Measurements from ENCODE around the gene RSPH3.
"Not testable (repeated sequence)": the region's sequence is repeated elsewhere in the genome, so short reads cannot be mapped to it uniquely, and the experiment has no call there.

RSPH3 gene

GRCh38 chr6:158952011-158952410 is 48.0 kb downstream of the RSPH3 start:
- H3K9ac ChIP-seq (ENCODE audit: low read length in 2 of 2); H3K36me3 ChIP-seq (ENCODE audit: control insufficient read depth in 2 of 2, insufficient read depth in 2 of 2, low read length in 2 of 2); H3K4me1 ChIP-seq (ENCODE audit: control insufficient read depth, insufficient read depth, low read length); H3K9me3 ChIP-seq (ENCODE audit: control insufficient read depth in 2 of 2, low read length in 2 of 2); H3K27ac ChIP-seq (ENCODE audit: low read length); H3K27me3 ChIP-seq (ENCODE audit: control insufficient read depth in 1 of 2, insufficient read depth in 2 of 2, low read length in 2 of 2); H3K4me3 ChIP-seq (ENCODE audit: low read length in 2 of 2): not testable (repeated sequence)

- H3K4me1 ChIP-seq (ENCODE audit: control insufficient read depth, insufficient read depth, low read length); H3K27me3 ChIP-seq (ENCODE audit: control insufficient read depth in 1 of 2, insufficient read depth in 2 of 2, low read length in 2 of 2); H3K27ac ChIP-seq (ENCODE audit: low read length); H3K9ac ChIP-seq (ENCODE audit: low read length in 2 of 2); H3K9me3 ChIP-seq (ENCODE audit: control insufficient read depth in 2 of 2, low read length in 2 of 2); H3K36me3 ChIP-seq (ENCODE audit: control insufficient read depth in 2 of 2, insufficient read depth in 2 of 2, low read length in 2 of 2); H3K4me3 ChIP-seq (ENCODE audit: low read length in 2 of 2): not testable (repeated sequence)
These were observed 48.4 kb downstream of the RSPH3 start for GRCh38 chr6:158951565-158951964.

GRCh38 chr6:158947284-158947683 is 52.7 kb downstream of the RSPH3 start:
- no peaks in the 10 kb centered on the region for H3K4me1 ChIP-seq (ENCODE audit: control insufficient read depth, insufficient read depth, low read length)
- H3K27ac ChIP-seq (ENCODE audit: low read length): no peak overlapping the region
- peaks cover 0 to 1% of the 10 kb centered on the region in 2 donors for H3K9me3 ChIP-seq (ENCODE audit: control insufficient read depth in 2 of 2, low read length in 2 of 2)
- no peak overlapping the region for H3K4me3 ChIP-seq (ENCODE audit: low read length in 2 of 2)
- no peaks in the 10 kb centered on the region for H3K36me3 ChIP-seq (ENCODE audit: control insufficient read depth in 2 of 2, insufficient read depth in 2 of 2, low read length in 2 of 2)
- H3K27me3 ChIP-seq (ENCODE audit: control insufficient read depth in 1 of 2, insufficient read depth in 2 of 2, low read length in 2 of 2): no peaks in the 10 kb centered on the region
- no peak overlapping the region for H3K9ac ChIP-seq (ENCODE audit: low read length in 2 of 2)

GRCh38 chr6:158943380-158944032 is 56.5 kb downstream of the RSPH3 start:
- peaks cover 0 to 4% of the 10 kb centered on the region in 2 donors for H3K9me3 ChIP-seq (ENCODE audit: control insufficient read depth in 2 of 2, low read length in 2 of 2)
- H3K9ac ChIP-seq (ENCODE audit: low read length in 2 of 2): no peak overlapping the region
- no peaks in the 10 kb centered on the region for H3K36me3 ChIP-seq (ENCODE audit: control insufficient read depth in 2 of 2, insufficient read depth in 2 of 2, low read length in 2 of 2)
- H3K27me3 ChIP-seq (ENCODE audit: control insufficient read depth in 1 of 2, insufficient read depth in 2 of 2, low read length in 2 of 2): peaks cover 2 to 6% of the 10 kb centered on the region in 2 donors
- H3K4me3 ChIP-seq (ENCODE audit: low read length in 2 of 2): no peak overlapping the region
- H3K27ac ChIP-seq (ENCODE audit: low read length): no peak overlapping the region
- no peaks in the 10 kb centered on the region for H3K4me1 ChIP-seq (ENCODE audit: control insufficient read depth, insufficient read depth, low read length)

GRCh38 chr6:158942349-158942748 is 57.7 kb downstream of the RSPH3 start:
- Histone ChIP-seq H3K9me3 (ENCODE audit: control insufficient read depth in 2 of 2, low read length in 2 of 2) (peaks cover 0 to 4% of the 10 kb centered on the region in 2 donors), H3K27ac (ENCODE audit: low read length) (no peak overlapping the region), H3K9ac (ENCODE audit: low read length in 2 of 2) (no peak overlapping the region), H3K4me1 (ENCODE audit: control insufficient read depth, insufficient read depth, low read length) (no peaks in the 10 kb centered on the region), H3K36me3 (ENCODE audit: control insufficient read depth in 2 of 2, insufficient read depth in 2 of 2, low read length in 2 of 2) (no peaks in the 10 kb centered on the region), H3K4me3 (ENCODE audit: low read length in 2 of 2) (no peak overlapping the region), H3K27me3 (ENCODE audit: control insufficient read depth in 1 of 2, insufficient read depth in 2 of 2, low read length in 2 of 2) (peaks cover 2 to 6% of the 10 kb centered on the region in 2 donors)

GRCh38 chr6:158941246-158941645 is 58.8 kb downstream of the RSPH3 start:
- H3K9me3 ChIP-seq (ENCODE audit: control insufficient read depth in 2 of 2, low read length in 2 of 2): peaks cover 0 to 4% of the 10 kb centered on the region in 2 donors
- H3K4me1 ChIP-seq (ENCODE audit: control insufficient read depth, insufficient read depth, low read length): no peaks in the 10 kb centered on the region
- no peak overlapping the region for H3K4me3 ChIP-seq (ENCODE audit: low read length in 2 of 2)
- H3K36me3 ChIP-seq (ENCODE audit: control insufficient read depth in 2 of 2, insufficient read depth in 2 of 2, low read length in 2 of 2): no peaks in the 10 kb centered on the region
- peaks cover 2 to 6% of the 10 kb centered on the region in 2 donors for H3K27me3 ChIP-seq (ENCODE audit: control insufficient read depth in 1 of 2, insufficient read depth in 2 of 2, low read length in 2 of 2)
- no peak overlapping the region for H3K9ac ChIP-seq (ENCODE audit: low read length in 2 of 2)
- no peak overlapping the region for H3K27ac ChIP-seq (ENCODE audit: low read length)

GRCh38 chr6:158939255-158940159 is 60.5 kb downstream of the RSPH3 start:
- Histone ChIP-seq H3K4me1 (ENCODE audit: control insufficient read depth, insufficient read depth, low read length) (no peaks in the 10 kb centered on the region), H3K27ac (ENCODE audit: low read length) (no peak overlapping the region), H3K4me3 (ENCODE audit: low read length in 2 of 2) (peak overlapping the region in 1 of 2 donors; percentile 15), H3K36me3 (ENCODE audit: control insufficient read depth in 2 of 2, insufficient read depth in 2 of 2, low read length in 2 of 2) (no peaks in the 10 kb centered on the region), H3K9ac (ENCODE audit: low read length in 2 of 2) (no peak overlapping the region), H3K27me3 (ENCODE audit: control insufficient read depth in 1 of 2, insufficient read depth in 2 of 2, low read length in 2 of 2) (peaks cover 2 to 6% of the 10 kb centered on the region in 2 donors), H3K9me3 (ENCODE audit: control insufficient read depth in 2 of 2, low read length in 2 of 2) (peaks cover 0 to 4% of the 10 kb centered on the region in 2 donors)

- Histone ChIP-seq H3K36me3 (ENCODE audit: control insufficient read depth in 2 of 2, insufficient read depth in 2 of 2, low read length in 2 of 2) (no peaks in the 10 kb centered on the region), H3K9me3 (ENCODE audit: control insufficient read depth in 2 of 2, low read length in 2 of 2) (peaks cover 0 to 4% of the 10 kb centered on the region in 2 donors), H3K4me3 (ENCODE audit: low read length in 2 of 2) (peak overlapping the region in 1 of 2 donors; percentile 15), H3K27me3 (ENCODE audit: control insufficient read depth in 1 of 2, insufficient read depth in 2 of 2, low read length in 2 of 2) (peaks cover 2 to 6% of the 10 kb centered on the region in 2 donors), H3K27ac (ENCODE audit: low read length) (no peak overlapping the region), H3K4me1 (ENCODE audit: control insufficient read depth, insufficient read depth, low read length) (no peaks in the 10 kb centered on the region), H3K9ac (ENCODE audit: low read length in 2 of 2) (no peak overlapping the region)
These were observed 61.2 kb downstream of the RSPH3 start for GRCh38 chr6:158938811-158939254.

GRCh38 chr6:158938220-158938619 is 61.8 kb downstream of the RSPH3 start:
- no peak overlapping the region for H3K9ac ChIP-seq (ENCODE audit: low read length in 2 of 2)
- H3K27me3 ChIP-seq (ENCODE audit: control insufficient read depth in 1 of 2, insufficient read depth in 2 of 2, low read length in 2 of 2): peaks cover 2 to 6% of the 10 kb centered on the region in 2 donors
- no peak overlapping the region for H3K4me3 ChIP-seq (ENCODE audit: low read length in 2 of 2)
- no peak overlapping the region for H3K27ac ChIP-seq (ENCODE audit: low read length)
- H3K9me3 ChIP-seq (ENCODE audit: control insufficient read depth in 2 of 2, low read length in 2 of 2): peaks cover 0 to 4% of the 10 kb centered on the region in 2 donors
- no peaks in the 10 kb centered on the region for H3K4me1 ChIP-seq (ENCODE audit: control insufficient read depth, insufficient read depth, low read length)
- no peaks in the 10 kb centered on the region for H3K36me3 ChIP-seq (ENCODE audit: control insufficient read depth in 2 of 2, insufficient read depth in 2 of 2, low read length in 2 of 2)

GRCh38 chr6:158934157-158934556 is 65.8 kb downstream of the RSPH3 start:
- Histone ChIP-seq H3K9ac (ENCODE audit: low read length in 2 of 2) (no peak overlapping the region), H3K9me3 (ENCODE audit: control insufficient read depth in 2 of 2, low read length in 2 of 2) (no peaks in the 10 kb centered on the region), H3K27ac (ENCODE audit: low read length) (no peak overlapping the region), H3K4me3 (ENCODE audit: low read length in 2 of 2) (no peak overlapping the region), H3K36me3 (ENCODE audit: control insufficient read depth in 2 of 2, insufficient read depth in 2 of 2, low read length in 2 of 2) (no peaks in the 10 kb centered on the region), H3K4me1 (ENCODE audit: control insufficient read depth, insufficient read depth, low read length) (no peaks in the 10 kb centered on the region), H3K27me3 (ENCODE audit: control insufficient read depth in 1 of 2, insufficient read depth in 2 of 2, low read length in 2 of 2) (no peaks in the 10 kb centered on the region)

Measured in stomach smooth muscle (tissue), 2 donors.